Astrocyte (in vitro differentiated cells and primary cell): ENCODE measurements around the gene NCBP1. TPM values are rescaled to one million over a fixed set of nuclear protein-coding genes. Genes with fewer than 3 reads are reported as not detected.
A peak's percentile ranks its signal among the peaks of the same experiment; 100 is the strongest.

Source experiments
- DNase-seq: peaks from one replicate; pipeline ENCODE4 v3.0.0-alpha.2; 2010; ENCODE audit warnings: low read depth
- FAIRE-seq: peaks from 2 replicates; lab custom pipeline; 2011; peaks lifted over from hg19 to GRCh38; lab: Jason Lieb, UNC
- H2AFZ ChIP-seq: 2 replicates; pipeline ENCODE4 v1.6.0; 2012; ENCODE audit warnings: low read depth, low read length, inconsistent platforms
- H3K27ac ChIP-seq: 2 replicates; pipeline ENCODE4 v1.5.1; 2011; ENCODE audit warnings: low read depth, low read length, inconsistent platforms
- H3K27me3 ChIP-seq: 2 replicates; pipeline ENCODE4 v1.6.0; 2011; ENCODE audit warnings: low read length, inconsistent platforms; ENCODE audit not compliant: insufficient read depth
- H3K36me3 ChIP-seq: 2 replicates; pipeline ENCODE4 v1.5.1; 2011; ENCODE audit warnings: low read length, inconsistent platforms; ENCODE audit not compliant: insufficient read depth
- H3K4me1 ChIP-seq: 2 replicates; pipeline ENCODE4 v1.5.1; 2011; ENCODE audit warnings: low read length, inconsistent platforms; ENCODE audit not compliant: insufficient read depth
- H3K4me2 ChIP-seq: 2 replicates; pipeline ENCODE4 v1.6.0; 2012; ENCODE audit warnings: low read length, inconsistent platforms
- H3K4me3 ChIP-seq: 2 replicates; pipeline ENCODE4 v1.5.1; 2011; ENCODE audit warnings: low read depth, mild to moderate bottlenecking, low read length, inconsistent platforms; ENCODE audit not compliant: insufficient read depth
- H3K79me2 ChIP-seq: 2 replicates; pipeline ENCODE4 v1.6.0; 2012; ENCODE audit warnings: mild to moderate bottlenecking, low read length, inconsistent platforms; ENCODE audit not compliant: insufficient read depth
- H3K9ac ChIP-seq: 2 replicates; pipeline ENCODE4 v1.6.0; 2012; ENCODE audit warnings: mild to moderate bottlenecking, low read length, inconsistent platforms
- H3K9me3 ChIP-seq: 2 replicates; pipeline ENCODE4 v1.5.1; 2012; ENCODE audit warnings: low read depth, mild to moderate bottlenecking, low read length, inconsistent platforms; ENCODE audit not compliant: insufficient read depth
- H4K20me1 ChIP-seq: 2 replicates; pipeline ENCODE4 v1.6.0; 2012; ENCODE audit warnings: low read length, inconsistent platforms; ENCODE audit not compliant: insufficient read depth
- H3K27ac Mint-ChIP-seq: one replicate; pipeline ENCODE4 v1.8.0; 2021; ENCODE audit warnings: mild to moderate bottlenecking, mixed read lengths; ENCODE audit not compliant: unreplicated experiment
- H3K27me3 Mint-ChIP-seq: one replicate; pipeline ENCODE4 v1.8.0; 2021; ENCODE audit warnings: low read depth, mixed read lengths; ENCODE audit not compliant: unreplicated experiment
- H3K36me3 Mint-ChIP-seq: one replicate; pipeline ENCODE4 v1.8.0; 2021; ENCODE audit warnings: low read depth, mixed read lengths; ENCODE audit not compliant: unreplicated experiment
- H3K4me1 Mint-ChIP-seq: one replicate; pipeline ENCODE4 v1.8.0; 2021; ENCODE audit warnings: low read depth, mixed read lengths; ENCODE audit not compliant: unreplicated experiment
- H3K4me3 Mint-ChIP-seq: one replicate; pipeline ENCODE4 v1.8.0; 2021; ENCODE audit warnings: mild to moderate bottlenecking, moderate library complexity, mixed read lengths; ENCODE audit not compliant: unreplicated experiment
- H3K9me3 Mint-ChIP-seq: one replicate; pipeline ENCODE4 v1.8.0; 2021; ENCODE audit warnings: mild to moderate bottlenecking, mixed read lengths; ENCODE audit not compliant: unreplicated experiment
- EZH2 ChIP-seq: IDR thresholded peaks from 2 replicates; pipeline ENCODE4 v1.6.1; 2012; ENCODE audit warnings: mild to moderate bottlenecking, low read length, inconsistent platforms; ENCODE audit not compliant: insufficient read depth
- total RNA-seq: library from RNA; stranded (reverse); gene quantifications from 2 replicates; pipeline ENCODE4 v1.2.1, GENCODE V29; 2021
- TF ChIP-seq, protein P1 (sequence below): IDR thresholded peaks from 2 replicates; pipeline ENCODE4 v1.5.1; 2011; ENCODE audit warnings: low read depth, mild to moderate bottlenecking, inconsistent platforms, low read length, moderate library complexity; ENCODE audit not compliant: insufficient read depth

NCBP1 gene
- total RNA-seq, 1 donor from 2014 or later: 43.0 TPM

DNA sequence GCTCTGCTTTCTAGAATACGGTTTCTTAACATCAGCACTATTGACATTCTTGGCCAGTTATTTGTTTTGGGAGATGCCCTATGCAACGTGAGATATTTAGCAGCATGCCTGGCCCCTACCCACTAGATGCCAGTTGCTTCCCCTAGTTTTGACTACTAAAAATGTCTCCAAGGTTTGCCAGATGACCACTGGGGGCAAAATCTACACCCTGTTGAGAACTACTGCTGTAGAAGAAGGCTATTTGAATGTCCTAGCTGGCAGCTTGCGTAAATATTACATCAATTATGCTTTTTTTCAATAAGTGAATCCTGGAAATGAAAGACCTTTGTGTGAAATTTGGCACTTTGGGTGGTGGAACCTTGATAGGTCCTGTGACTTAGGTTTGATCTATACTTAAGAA is 5.0 kb downstream of the NCBP1 start:
- Histone ChIP-seq H3K27ac (no peak overlapping the region), H3K9me3 (no peaks in the 10 kb centered on the region), H3K4me1 (peaks cover 8% of the 10 kb centered on the region), H4K20me1 (peaks cover 58% of the 10 kb centered on the region), H3K36me3 (peaks cover 11% of the 10 kb centered on the region), H2AFZ (no peak overlapping the region), H3K4me3 (no peak overlapping the region), H3K9ac (no peak overlapping the region), H3K4me2 (no peak overlapping the region), H3K27me3 (no peaks in the 10 kb centered on the region), H3K79me2 (peaks cover 83% of the 10 kb centered on the region)
- Mint-ChIP-seq H3K4me3 (peak overlapping the region; percentile 1), H3K27me3 (no peaks in the 10 kb centered on the region), H3K27ac (no peak overlapping the region), H3K36me3 (no peaks in the 10 kb centered on the region), H3K4me1 (peaks cover 26% of the 10 kb centered on the region), H3K9me3 (no peaks in the 10 kb centered on the region)
- TF ChIP-seq, protein P1, sequence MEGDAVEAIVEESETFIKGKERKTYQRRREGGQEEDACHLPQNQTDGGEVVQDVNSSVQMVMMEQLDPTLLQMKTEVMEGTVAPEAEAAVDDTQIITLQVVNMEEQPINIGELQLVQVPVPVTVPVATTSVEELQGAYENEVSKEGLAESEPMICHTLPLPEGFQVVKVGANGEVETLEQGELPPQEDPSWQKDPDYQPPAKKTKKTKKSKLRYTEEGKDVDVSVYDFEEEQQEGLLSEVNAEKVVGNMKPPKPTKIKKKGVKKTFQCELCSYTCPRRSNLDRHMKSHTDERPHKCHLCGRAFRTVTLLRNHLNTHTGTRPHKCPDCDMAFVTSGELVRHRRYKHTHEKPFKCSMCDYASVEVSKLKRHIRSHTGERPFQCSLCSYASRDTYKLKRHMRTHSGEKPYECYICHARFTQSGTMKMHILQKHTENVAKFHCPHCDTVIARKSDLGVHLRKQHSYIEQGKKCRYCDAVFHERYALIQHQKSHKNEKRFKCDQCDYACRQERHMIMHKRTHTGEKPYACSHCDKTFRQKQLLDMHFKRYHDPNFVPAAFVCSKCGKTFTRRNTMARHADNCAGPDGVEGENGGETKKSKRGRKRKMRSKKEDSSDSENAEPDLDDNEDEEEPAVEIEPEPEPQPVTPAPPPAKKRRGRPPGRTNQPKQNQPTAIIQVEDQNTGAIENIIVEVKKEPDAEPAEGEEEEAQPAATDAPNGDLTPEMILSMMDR: peak; percentile 25
- no peak for TF ChIP-seq EZH2
- DNase-seq (no peak), FAIRE-seq (no peak)

DNA sequence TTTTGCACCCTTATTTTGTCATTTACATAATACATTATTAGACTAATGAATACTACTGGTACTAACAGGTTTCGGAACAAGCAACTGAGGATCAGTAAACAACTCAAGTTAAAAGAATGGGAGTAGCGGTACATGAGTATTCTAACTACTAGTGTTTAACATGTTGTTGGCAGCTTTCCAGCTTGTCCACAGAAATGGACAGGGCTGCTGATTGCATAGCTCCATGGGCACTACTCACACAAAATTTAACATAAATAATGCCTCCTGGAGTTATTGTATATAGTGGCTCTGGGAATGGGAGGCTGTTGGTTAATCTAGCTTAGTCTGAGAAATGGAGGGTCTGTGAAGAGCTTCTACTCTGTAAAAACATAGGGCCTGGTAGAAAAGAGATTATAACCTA is 6.7 kb downstream of the NCBP1 start:
- Histone ChIP-seq H3K36me3 (peaks cover 16% of the 10 kb centered on the region), H2AFZ (no peak overlapping the region), H3K9ac (no peak overlapping the region), H3K4me2 (no peak overlapping the region), H3K4me3 (no peak overlapping the region), H3K27ac (no peak overlapping the region), H3K9me3 (no peaks in the 10 kb centered on the region), H4K20me1 (peaks cover 51% of the 10 kb centered on the region), H3K4me1 (no peaks in the 10 kb centered on the region), H3K27me3 (no peaks in the 10 kb centered on the region), H3K79me2 (peaks cover 69% of the 10 kb centered on the region)
- Mint-ChIP-seq H3K4me1 (peaks cover 21% of the 10 kb centered on the region), H3K4me3 (no peak overlapping the region), H3K9me3 (no peaks in the 10 kb centered on the region), H3K36me3 (no peaks in the 10 kb centered on the region), H3K27me3 (no peaks in the 10 kb centered on the region), H3K27ac (no peak overlapping the region)
- no peak for FAIRE-seq
- no peak for DNase-seq
- TF ChIP-seq, protein P1: no peak
- TF ChIP-seq EZH2: no peak

DNA sequence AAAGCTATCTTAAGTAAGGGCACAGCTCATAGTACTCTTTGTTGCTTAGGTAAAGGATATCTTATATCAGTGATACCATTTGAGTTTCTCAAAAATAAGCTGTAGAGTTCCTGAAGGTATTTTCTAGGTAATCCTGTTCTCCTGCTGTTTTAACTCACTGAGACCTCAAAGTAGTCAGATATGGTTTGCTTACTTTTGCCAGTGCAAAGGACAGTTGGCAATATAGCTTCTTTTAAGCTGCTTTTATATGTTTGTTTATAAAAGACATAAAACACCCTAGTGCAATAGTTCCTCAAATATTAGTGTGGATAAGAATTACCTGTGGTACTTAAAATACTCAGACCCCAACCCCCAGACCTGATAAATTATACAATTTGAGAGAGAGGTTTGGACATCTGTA is 12.1 kb downstream of the NCBP1 start:
- peaks cover 47% of the 10 kb centered on the region for H3K36me3 ChIP-seq
- FAIRE-seq: no peak

More for the DNA sequence above, 12.1 kb downstream of the NCBP1 start:
- Histone ChIP-seq H3K9ac (no peak overlapping the region), H3K27ac (no peak overlapping the region), H3K27me3 (no peaks in the 10 kb centered on the region), H4K20me1 (peaks cover 8% of the 10 kb centered on the region), H3K9me3 (no peaks in the 10 kb centered on the region), H3K4me1 (no peaks in the 10 kb centered on the region), H3K4me2 (no peak overlapping the region), H3K4me3 (no peak overlapping the region), H3K79me2 (peaks cover 19% of the 10 kb centered on the region), H2AFZ (no peak overlapping the region)
- Mint-ChIP-seq H3K27ac (no peak overlapping the region), H3K4me3 (no peak overlapping the region), H3K9me3 (no peaks in the 10 kb centered on the region), H3K4me1 (no peaks in the 10 kb centered on the region), H3K36me3 (peaks cover 3% of the 10 kb centered on the region), H3K27me3 (no peaks in the 10 kb centered on the region)
- DNase-seq: no peak
- TF ChIP-seq EZH2: no peak
